SK-N-SH treated with all-trans-retinoic acid at 6 μM for 48 hours (cell line): Measurements from ENCODE around the gene FFAR3.

Experiments
- ATAC-seq: fragments of 200-7000 bp; cut with Tn5 transposase; 3 replicates; pipeline ENCODE4 v1.9.1; 2020; ENCODE audit warnings: mild to moderate bottlenecking, moderate library complexity
- ARNTL ChIP-seq: fragments of 450-650 bp; formaldehyde crosslinking; IDR thresholded peaks from 2 replicates; pipeline ENCODE4 v1.5.0; 2020; ENCODE audit warnings: low read depth, mild to moderate bottlenecking, moderate library complexity, borderline replicate concordance
- CSDC2 ChIP-seq: fragments of 250-450 bp; sonication (Bioruptor Pico); IDR thresholded peaks from 2 replicates; pipeline ENCODE4 v1.5.0; 2020; ENCODE audit warnings: mild to moderate bottlenecking, moderate library complexity
- ESRRG ChIP-seq: fragments of 250-450 bp; sonication (Bioruptor Pico); IDR thresholded peaks from 2 replicates; pipeline ENCODE4 v1.6.1; 2021; ENCODE audit warnings: mild to moderate bottlenecking
- GLIS3 ChIP-seq: fragments of 250-450 bp; sonication (Bioruptor Pico); IDR thresholded peaks from 2 replicates; pipeline ENCODE4 v1.5.0; 2020; ENCODE audit warnings: mild to moderate bottlenecking, moderate library complexity
- ISL1 ChIP-seq: fragments of 250-450 bp; sonication (Bioruptor Pico); IDR thresholded peaks from 2 replicates; pipeline ENCODE4 v2.1.2; 2022; ENCODE audit warnings: mild to moderate bottlenecking, moderate library complexity
- OSR1 ChIP-seq: fragments of 250-450 bp; sonication (Bioruptor Pico); IDR thresholded peaks from 2 replicates; pipeline ENCODE4 v1.8.0; 2022; ENCODE audit warnings: moderate library complexity, mild to moderate bottlenecking, inconsistent platforms
- PATZ1 ChIP-seq: fragments of 250-450 bp; sonication (Bioruptor Pico); IDR thresholded peaks from 2 replicates; pipeline ENCODE4 v1.8.0; 2020; ENCODE audit warnings: mild to moderate bottlenecking, moderate library complexity, borderline replicate concordance
- POU6F1 ChIP-seq: fragments of 250-450 bp; sonication (Bioruptor Pico); IDR thresholded peaks from 2 replicates; pipeline ENCODE4 v1.8.0; 2021; ENCODE audit warnings: low read depth, mild to moderate bottlenecking, moderate library complexity, borderline replicate concordance
- PPARA ChIP-seq: fragments of 250-450 bp; sonication (Bioruptor Pico); IDR thresholded peaks from 2 replicates; pipeline ENCODE4 v1.5.0; 2020; ENCODE audit warnings: mild to moderate bottlenecking, borderline replicate concordance
- SNAI2 ChIP-seq: fragments of 250-450 bp; sonication (Bioruptor Pico); IDR thresholded peaks from 2 replicates; pipeline ENCODE4 v1.5.0; 2020; ENCODE audit warnings: mild to moderate bottlenecking, moderate library complexity
- TCF4 ChIP-seq: fragments of 250-450 bp; sonication (Bioruptor Pico); IDR thresholded peaks from 2 replicates; pipeline ENCODE4 v1.8.0; 2021; ENCODE audit warnings: mild to moderate bottlenecking, moderate library complexity, borderline replicate concordance
- TOX ChIP-seq: fragments of 250-450 bp; sonication (Bioruptor Pico); IDR thresholded peaks from 2 replicates; pipeline ENCODE4 v1.8.0; 2021; ENCODE audit warnings: mild to moderate bottlenecking, moderate library complexity, borderline replicate concordance
- TSHZ2 ChIP-seq: fragments of 250-450 bp; sonication (Bioruptor Pico); IDR thresholded peaks from 2 replicates; pipeline ENCODE4 v1.5.0; 2020; ENCODE audit warnings: mild to moderate bottlenecking, moderate library complexity
- ZC3H10 ChIP-seq: fragments of 250-450 bp; sonication (Bioruptor Pico); IDR thresholded peaks from 2 replicates; pipeline ENCODE4 v1.5.1; 2021; ENCODE audit warnings: mild to moderate bottlenecking, moderate library complexity
- ZFP3 ChIP-seq: fragments of 250-450 bp; sonication (Bioruptor Pico); IDR thresholded peaks from 2 replicates; pipeline ENCODE4 v1.5.0; 2020; ENCODE audit warnings: mild to moderate bottlenecking, moderate library complexity
- ZNF565 ChIP-seq: fragments of 450-650 bp; formaldehyde crosslinking; conservative IDR thresholded peaks from 2 replicates; pipeline ENCODE4 v1.5.0; 2020; ENCODE audit warnings: low read depth, mild to moderate bottlenecking, moderate library complexity
- ZNF70 ChIP-seq: fragments of 450-650 bp; formaldehyde crosslinking; IDR thresholded peaks from 2 replicates; pipeline ENCODE4 v1.5.0; 2020; ENCODE audit warnings: mild to moderate bottlenecking, moderate library complexity
- ZNF8 ChIP-seq: fragments of 450-650 bp; formaldehyde crosslinking; IDR thresholded peaks from 2 replicates; pipeline ENCODE4 v1.5.0; 2020; ENCODE audit warnings: mild to moderate bottlenecking, moderate library complexity
- TF ChIP-seq, protein P1 (sequence below): fragments of 250-450 bp; sonication (Bioruptor Pico); IDR thresholded peaks from 2 replicates; pipeline ENCODE4 v1.5.1; 2020; ENCODE audit warnings: low read depth, mild to moderate bottlenecking, moderate library complexity

FFAR3 gene

DNA sequence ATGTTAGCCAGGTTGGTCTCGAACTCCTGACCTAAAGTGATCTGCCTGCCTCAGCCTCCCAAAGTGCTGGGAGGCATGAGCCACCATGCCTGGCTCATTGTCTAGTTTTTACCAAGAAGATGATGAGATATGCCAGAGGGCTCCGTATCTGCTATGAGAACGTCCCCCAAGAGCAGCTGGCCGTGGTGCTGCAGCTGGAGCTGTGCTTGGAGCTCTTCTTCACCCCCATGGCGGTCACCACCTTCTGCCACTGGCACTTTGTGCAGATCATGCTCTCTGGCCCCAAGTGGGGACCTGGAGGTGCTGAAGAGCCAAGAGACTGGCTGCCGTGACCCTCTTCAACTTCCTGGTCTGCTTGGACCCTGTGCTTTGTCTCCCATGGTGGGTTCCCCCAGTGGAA lies 49.4 kb downstream of the FFAR3 start:
- ATAC-seq, result no peak
- TF ChIP-seq TOX (CRISPR knock-in tag), result no peak
- TF ChIP-seq POU6F1 (CRISPR knock-in tag), result no peak
- no peak for TF ChIP-seq ISL1
- TF ChIP-seq SNAI2 (CRISPR knock-in tag), result no peak
- TF ChIP-seq ZNF70, result no peak
- TF ChIP-seq PATZ1, result no peak
- no peak for TF ChIP-seq PPARA (CRISPR knock-in tag)
- no peak for TF ChIP-seq GLIS3 (CRISPR knock-in tag)
- TF ChIP-seq ZNF565 (CRISPR knock-in tag), result no peak
- TF ChIP-seq TSHZ2, result no peak
- no peak for TF ChIP-seq CSDC2 (CRISPR knock-in tag)
- TF ChIP-seq OSR1 (CRISPR knock-in tag), result no peak
- TF ChIP-seq TCF4 (CRISPR knock-in tag), result no peak
- TF ChIP-seq ESRRG (CRISPR knock-in tag), result no peak
- TF ChIP-seq ARNTL, result no peak
- no peak for TF ChIP-seq ZFP3 (CRISPR knock-in tag)
- no peak for TF ChIP-seq ZC3H10 (CRISPR knock-in tag)
- TF ChIP-seq, protein P1, sequence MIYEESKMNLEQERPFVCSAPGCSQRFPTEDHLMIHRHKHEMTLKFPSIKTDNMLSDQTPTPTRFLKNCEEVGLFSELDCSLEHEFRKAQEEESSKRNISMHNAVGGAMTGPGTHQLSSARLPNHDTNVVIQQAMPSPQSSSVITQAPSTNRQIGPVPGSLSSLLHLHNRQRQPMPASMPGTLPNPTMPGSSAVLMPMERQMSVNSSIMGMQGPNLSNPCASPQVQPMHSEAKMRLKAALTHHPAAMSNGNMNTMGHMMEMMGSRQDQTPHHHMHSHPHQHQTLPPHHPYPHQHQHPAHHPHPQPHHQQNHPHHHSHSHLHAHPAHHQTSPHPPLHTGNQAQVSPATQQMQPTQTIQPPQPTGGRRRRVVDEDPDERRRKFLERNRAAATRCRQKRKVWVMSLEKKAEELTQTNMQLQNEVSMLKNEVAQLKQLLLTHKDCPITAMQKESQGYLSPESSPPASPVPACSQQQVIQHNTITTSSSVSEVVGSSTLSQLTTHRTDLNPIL, result no peak

- ATAC-seq, result no peak
- TF ChIP-seq, protein P1, result no peak
- TF ChIP-seq ZNF565 (CRISPR knock-in tag), result no peak
- TF ChIP-seq ISL1, result no peak
- TF ChIP-seq PPARA (CRISPR knock-in tag), result no peak
- no peak for TF ChIP-seq ARNTL
- no peak for TF ChIP-seq GLIS3 (CRISPR knock-in tag)
- no peak for TF ChIP-seq PATZ1
- TF ChIP-seq POU6F1 (CRISPR knock-in tag), result no peak
- no peak for TF ChIP-seq ZFP3 (CRISPR knock-in tag)
- no peak for TF ChIP-seq ZNF8 (CRISPR knock-in tag)
- no peak for TF ChIP-seq ZC3H10 (CRISPR knock-in tag)
These were observed 50.3 kb downstream of the FFAR3 start for GRCh38 chr19:35408284-35409171.
